GM10248 (cell line): ENCODE measurements around the gene NTM.

Experiments
- CTCF ChIA-PET: fragments of 300-600 bp; sonication (Branson Sonifier 250); formaldehyde crosslinking; extraction: SDS; loops from one replicate; lab custom pipeline; 2021; ENCODE audit warnings: antibody characterized with exemption; lab: Yijun Ruan, JAX
- POLR2A ChIA-PET: fragments of 350-650 bp; sonication (Branson Sonifier 250); formaldehyde crosslinking; extraction: SDS; loops from one replicate; lab custom pipeline; 2020; ENCODE audit warnings: antibody characterized with exemption; lab: Yijun Ruan, JAX
- DNase-seq: peaks from one replicate; pipeline ENCODE4 v3.0.0; 2012; ENCODE audit errors: extremely low spot score
- CTCF ChIP-seq: IDR thresholded peaks from 2 replicates; pipeline ENCODE4 v1.5.1; 2012; ENCODE audit warnings: mild to moderate bottlenecking, low read depth; ENCODE audit errors: extremely low read depth, missing control alignments, control extremely low read depth

The NTM gene

GRCh38 chr11:132111838-132112237, 741.4 kb downstream of the NTM start:
- CTCF ChIA-PET: interaction anchor here (1.1 kb wide), 1 partner anchor 11 kb away, joined by 3 read pairs; no protein-coding TSS in a partner anchor
- DNase-seq: no peak
- POLR2A ChIA-PET: no interaction called here
- TF ChIP-seq CTCF: no peak

GRCh38 chr11:132112846-132113245, 742.4 kb downstream of the NTM start:
- DNase-seq: no peak
- POLR2A ChIA-PET: no interaction called here
- CTCF ChIA-PET: interaction anchor here (0.9 to 1.1 kb wide), 3 partner anchors 10 to 14 kb away, joined by 3 read pairs; no protein-coding TSS in a partner anchor
- no peak for TF ChIP-seq CTCF

GRCh38 chr11:132114185-132114584, 743.8 kb downstream of the NTM start:
- no peak for DNase-seq
- POLR2A ChIA-PET: no interaction called here
- CTCF ChIA-PET: interaction anchor here (1.1 to 1.6 kb wide), 3 partner anchors 9 to 30 kb away, joined by 3 read pairs; no protein-coding TSS in a partner anchor

GRCh38 chr11:132114743-132115142, 744.3 kb downstream of the NTM start:
- ChIA-PET POLR2A (no interaction called here), CTCF (interaction anchor here (1.1 to 1.6 kb wide), 4 partner anchors 10 to 30 kb away, joined by 3 to 4 read pairs (median 3); no protein-coding TSS in a partner anchor)
- no peak for DNase-seq
- TF ChIP-seq CTCF: no peak

More at GRCh38 chr11:132114185-132114584, 743.8 kb downstream of the NTM start:
- peak; percentile 30 for TF ChIP-seq CTCF

- ChIA-PET CTCF (interaction anchor here (1.4 to 1.6 kb wide), 2 partner anchors 11 to 15 kb away, joined by 3 to 4 read pairs; no protein-coding TSS in a partner anchor), POLR2A (no interaction called here)
- no peak for DNase-seq
- no peak for TF ChIP-seq CTCF
Measured at GRCh38 chr11:132115454-132115853, 745.0 kb downstream of the NTM start.

- no peak for DNase-seq
- ChIA-PET CTCF (no interaction called here), POLR2A (no interaction called here)
- TF ChIP-seq CTCF: no peak
Measured at GRCh38 chr11:132116516-132116915, 746.1 kb downstream of the NTM start.
